Fibroblast of villous mesenchyme (primary cell): ENCODE data around the gene CRY1. TPM values are rescaled to one million over a fixed set of nuclear protein-coding genes. Genes with fewer than 3 reads are reported as not detected.

ENCODE experiments used
- DNase-seq: peaks from one replicate; pipeline ENCODE4 v3.0.0-alpha.2; 2010; ENCODE audit warnings: low read depth
- H3K4me3 ChIP-seq: 2 replicates; pipeline ENCODE4 v1.5.1; 2011; ENCODE audit warnings: low read depth, mild to moderate bottlenecking, low read length
- CTCF ChIP-seq: IDR thresholded peaks from 2 replicates; pipeline ENCODE4 v1.5.1; 2012; ENCODE audit warnings: low read depth, mild to moderate bottlenecking, low read length; ENCODE audit not compliant: insufficient read depth
- total RNA-seq: library from RNA; depleted of rRNA; stranded (reverse); fragments of >200 nt; gene quantifications from 2 replicates; pipeline ENCODE4 v1.2.3, GENCODE V29; 2012

The CRY1 gene
- total RNA-seq, 1 donor, result 25.5 TPM

GRCh38 chr12:107125833-107126232, 32.5 kb upstream of the CRY1 start:
- H3K4me3 ChIP-seq, result no peak overlapping the region
- no peak for TF ChIP-seq CTCF
- no peak for DNase-seq

- DNase-seq, result no peak
- no peak overlapping the region for H3K4me3 ChIP-seq
- TF ChIP-seq CTCF, result no peak
These were observed 29.2 kb upstream of the CRY1 start for GRCh38 chr12:107122452-107122958.

DNA sequence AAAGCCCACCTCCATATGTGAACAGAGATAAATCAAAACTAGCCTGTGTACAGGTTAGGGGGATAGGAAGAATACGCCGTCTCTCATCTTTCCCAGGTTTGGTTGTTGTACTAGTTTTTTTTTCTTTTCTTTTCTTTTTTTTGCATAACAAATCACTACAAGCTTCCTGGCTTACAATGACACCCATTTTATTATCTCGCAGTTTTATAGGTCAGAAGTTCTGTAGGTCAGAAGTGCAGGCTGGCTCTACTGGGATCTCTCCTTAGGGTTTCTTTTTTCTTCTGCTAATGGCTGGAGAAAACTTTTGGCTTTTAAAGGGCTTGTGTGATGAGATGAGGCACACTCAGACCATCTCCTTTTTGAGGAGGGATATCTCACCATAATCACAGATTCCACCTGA, 25.7 kb upstream of the CRY1 start:
- no peak for TF ChIP-seq CTCF
- no peak for DNase-seq
- H3K4me3 ChIP-seq, result no peak overlapping the region

- H3K4me3 ChIP-seq, result no peak overlapping the region
- TF ChIP-seq CTCF, result no peak
- no peak for DNase-seq
These were observed 25.3 kb upstream of the CRY1 start for GRCh38 chr12:107118624-107119023.

- DNase-seq, result no peak
- no peak for TF ChIP-seq CTCF
- H3K4me3 ChIP-seq, result no peak overlapping the region
These were observed 21.8 kb upstream of the CRY1 start for GRCh38 chr12:107115119-107115518.

DNA sequence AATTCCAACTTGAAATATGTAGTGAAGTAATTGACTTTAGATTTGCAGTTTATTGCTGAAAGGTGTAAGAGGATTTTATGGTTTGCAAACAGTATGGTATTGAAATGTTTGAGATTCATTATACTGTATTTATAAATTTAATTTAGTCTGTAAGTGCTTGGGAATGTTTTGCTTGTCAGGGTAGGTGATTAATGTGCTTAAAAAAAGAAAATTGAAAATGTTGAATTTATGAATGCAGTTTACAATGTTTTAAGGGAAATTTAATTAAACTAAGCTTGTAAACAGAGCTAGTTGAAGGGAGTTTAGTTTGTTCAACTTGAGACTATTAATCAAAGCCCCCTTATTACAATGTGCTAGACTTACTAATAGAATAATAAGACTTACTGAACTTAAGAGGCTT, 18.0 kb upstream of the CRY1 start:
- H3K4me3 ChIP-seq, result no peak overlapping the region
- no peak for DNase-seq
- TF ChIP-seq CTCF, result no peak
